ENCODE data around the gene C14orf132. TPM values are rescaled to one million over a fixed set of nuclear protein-coding genes. Genes with fewer than 3 reads are reported as not detected.

Gene C14orf132
- total RNA-seq, 3 donors from 2014 or later: 6.6 to 13.3 (median 10.8) TPM

DNA sequence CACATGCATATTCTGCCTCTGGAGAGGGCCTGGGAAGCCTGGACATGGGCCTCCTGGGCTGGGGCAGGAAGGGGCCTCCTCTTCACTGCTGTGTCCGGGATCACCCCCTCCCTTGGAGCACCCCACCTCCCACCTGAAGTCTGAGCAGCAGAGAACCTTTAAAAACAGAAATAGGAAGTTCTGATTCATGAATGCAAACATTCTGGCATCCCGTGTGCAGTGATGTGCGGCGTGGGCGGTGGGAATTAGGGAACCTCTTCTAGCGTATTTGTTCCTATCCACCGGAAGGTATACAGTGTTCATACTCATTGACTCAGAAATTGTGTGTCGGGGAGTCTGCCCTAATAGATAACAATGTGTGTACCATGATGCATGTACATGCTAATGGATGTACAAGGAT is 46.2 kb downstream of the C14orf132 start:
- peak in 1 of 2 donors; percentile 38 for DNase-seq (ENCODE audit: low spot score in 2 of 2)
- Histone ChIP-seq H3K36me3 (no peaks in the 10 kb centered on the region), H3K27me3 (no peaks in the 10 kb centered on the region), H3K9me3 (no peaks in the 10 kb centered on the region), H3K4me3 (no peak overlapping the region), H3K4me1 (no peaks in the 10 kb centered on the region), H3K27ac (no peak overlapping the region)
- intact Hi-C loops (cut with DNase I; ENCODE audit: low total_unique reads): no loop called here
- TF ChIP-seq POLR2A (IDR thresholded peaks at IDR 0.05): no peak
- no peak for TF ChIP-seq CTCF (IDR thresholded peaks at IDR 0.05)
- TF ChIP-seq POLR2AphosphoS5 (IDR thresholded peaks at IDR 0.05): no peak

- TF ChIP-seq POLR2A (IDR thresholded peaks at IDR 0.05) (no peak), POLR2AphosphoS5 (IDR thresholded peaks at IDR 0.05) (no peak), CTCF (IDR thresholded peaks at IDR 0.05) (no peak)
- H3K27me3 ChIP-seq: no peaks in the 10 kb centered on the region
- no peaks in the 10 kb centered on the region for H3K9me3 ChIP-seq
- H3K27ac ChIP-seq: no peak overlapping the region
- intact Hi-C loops (cut with DNase I; ENCODE audit: low total_unique reads): no loop called here
- peak in 1 of 2 donors; percentile 42 for DNase-seq (ENCODE audit: low spot score in 2 of 2)
- no peak overlapping the region for H3K4me3 ChIP-seq
- no peaks in the 10 kb centered on the region for H3K4me1 ChIP-seq
- no peaks in the 10 kb centered on the region for H3K36me3 ChIP-seq
These were observed 46.9 kb downstream of the C14orf132 start for GRCh38 chr14:96086032-96086431.

- TF ChIP-seq CTCF (IDR thresholded peaks at IDR 0.05) (no peak), POLR2AphosphoS5 (IDR thresholded peaks at IDR 0.05) (no peak), POLR2A (IDR thresholded peaks at IDR 0.05) (no peak)
- no peaks in the 10 kb centered on the region for H3K27me3 ChIP-seq
- DNase-seq (ENCODE audit: low spot score in 2 of 2): peak in 1 of 2 donors; percentile 47
- no peaks in the 10 kb centered on the region for H3K9me3 ChIP-seq
- no peak overlapping the region for H3K4me3 ChIP-seq
- no peaks in the 10 kb centered on the region for H3K4me1 ChIP-seq
- no peak overlapping the region for H3K27ac ChIP-seq
- intact Hi-C loops (cut with DNase I; ENCODE audit: low total_unique reads): no loop called here
- no peaks in the 10 kb centered on the region for H3K36me3 ChIP-seq
These were observed 47.5 kb downstream of the C14orf132 start for GRCh38 chr14:96086574-96087077.

- Histone ChIP-seq H3K4me1 (no peaks in the 10 kb centered on the region), H3K27me3 (no peaks in the 10 kb centered on the region), H3K9me3 (no peaks in the 10 kb centered on the region), H3K4me3 (no peak overlapping the region), H3K36me3 (no peaks in the 10 kb centered on the region), H3K27ac (no peak overlapping the region)
- intact Hi-C loops (cut with DNase I; ENCODE audit: low total_unique reads): no loop called here
- DNase-seq (ENCODE audit: low spot score in 2 of 2): peak in 1 of 2 donors; percentile 19
- TF ChIP-seq POLR2A (IDR thresholded peaks at IDR 0.05) (no peak), CTCF (IDR thresholded peaks at IDR 0.05) (no peak), POLR2AphosphoS5 (IDR thresholded peaks at IDR 0.05) (no peak)
These were observed 48.9 kb downstream of the C14orf132 start for GRCh38 chr14:96088074-96088473.

- peak in 1 of 2 donors; percentile 10 for DNase-seq (ENCODE audit: low spot score in 2 of 2)
- no peak overlapping the region for H3K27ac ChIP-seq
- no peak overlapping the region for H3K4me3 ChIP-seq
- no peaks in the 10 kb centered on the region for H3K4me1 ChIP-seq
- intact Hi-C loops (cut with DNase I; ENCODE audit: low total_unique reads): no loop called here
- no peaks in the 10 kb centered on the region for H3K36me3 ChIP-seq
- H3K9me3 ChIP-seq: no peaks in the 10 kb centered on the region
- TF ChIP-seq POLR2AphosphoS5 (IDR thresholded peaks at IDR 0.05) (no peak), POLR2A (IDR thresholded peaks at IDR 0.05) (no peak), CTCF (IDR thresholded peaks at IDR 0.05) (no peak)
- no peaks in the 10 kb centered on the region for H3K27me3 ChIP-seq
These were observed 49.3 kb downstream of the C14orf132 start for GRCh38 chr14:96088481-96088880.
